Ovary (tissue), 9 donors: Measurements from ENCODE around the gene POLDIP3. TPM values are rescaled to one million over a fixed set of nuclear protein-coding genes. Genes with fewer than 3 reads are reported as not detected.

Source experiments
- DNase-seq, 5 donors: peaks; one replicate each; pipeline ENCODE4 v3.0.0-alpha.2; 2019 to 2020
- H3K27ac ChIP-seq, 2 donors: fragments of 200-600 bp; one replicate each; pipeline versions ENCODE4 v1.5.1 to v1.8.0; 2019 to 2022
- H3K27me3 ChIP-seq: fragments of 200-600 bp; one replicate; pipeline ENCODE4 v1.8.0; 2022
- H3K36me3 ChIP-seq: fragments of 200-600 bp; sonication (generic); one replicate; pipeline ENCODE4 v1.5.1; 2019
- H3K4me1 ChIP-seq: one replicate; pipeline ENCODE4 v1.8.1; 2013; ENCODE audit warnings: mild to moderate bottlenecking, moderate library complexity; ENCODE audit not compliant: insufficient read depth
- H3K4me3 ChIP-seq: fragments of 200-600 bp; sonication (generic); one replicate; pipeline ENCODE4 v1.5.1; 2017
- H3K9me3 ChIP-seq, 2 donors: fragments of 200-600 bp in 1 of 2; sonication (generic) in 1 of 2; one replicate each; pipeline versions ENCODE4 v1.5.1 to v1.8.1; 2013 to 2019; ENCODE audit warnings: mild to moderate bottlenecking in 1 of 2, moderate library complexity in 1 of 2
- EP300 ChIP-seq: sonication (generic); formaldehyde crosslinking; IDR thresholded peaks from one replicate; pipeline ENCODE4 v1.6.1; 2017; ENCODE audit warnings: antibody characterized with exemption
- POLR2A ChIP-seq: fragments of 450-650 bp; IDR thresholded peaks from one replicate; pipeline ENCODE4 v1.6.1; 2017; ENCODE audit warnings: antibody characterized with exemption, mild to moderate bottlenecking, moderate library complexity
- WGBS, 3 donors: extraction: QIAGEN DNeasy Blood & Tissue Kit in 1 of 3; methylation state at CpG; one replicate each; pipeline versions ENCODE4 v1.1.5 to v1.1.7; 2013 to 2017; 5-methylcytosine and 5-hydroxymethylcytosine counted together
- intact Hi-C, 4 donors: fragments of 100-400 bp; cut with DNase I; formaldehyde crosslinking; loops; one replicate each; pipeline versions ENCODE4 v1.11.0 to v1.15.1; 2022 to 2023
- polyA plus RNA-seq, 2 donors: library from polyadenylated mRNA; stranded (reverse); fragments of 200-250 nt in 1 of 2; fragments of 350-450 nt in 1 of 2; fragmentation: Illumina TruSeq in 1 of 2; extraction: RNeasy Lipid Tissue Mini Kit (QIAGEN cat#74804) in 1 of 2; gene quantifications; one replicate each; pipeline ENCODE4 v1.2.3, GENCODE V29; 2013 to 2014
- total RNA-seq, 7 donors: library from RNA; depleted of rRNA in 2 of 7; stranded (reverse); fragments of >200 nt in 2 of 7; fragmentation: NEBNext Ultra II Directional in 3 of 7; extraction: Animal tissue kit (Norgen Biotek cat#: 25700) in 3 of 7; gene quantifications; one replicate each; pipeline versions ENCODE4 v1.1.0 to v1.2.4, GENCODE V29; 2016 to 2023
- TF ChIP-seq, protein P1 (sequence below), 3 donors: fragments of 450-650 bp in 2 of 3; fragments of 200-600 bp in 1 of 3; IDR thresholded peaks; one replicate each; pipeline versions ENCODE4 v1.5.1 to v1.8.0; 2016 to 2022; ENCODE audit warnings: antibody characterized with exemption in 3 of 3, mild to moderate bottlenecking in 1 of 3
- donor health status: DM: no; HTN: no; CAD: no; lungs with moderate emphysema.
- donor health status: DM: no; HTN: no; CAD: no.
- donor health status: Bipolar disorder and iron deficiency.
- donor health status: DM: yes; HTN: yes; CAD: no.
- donor health status: DM: no; HTN: no; CAD: no.
- donor health status: DM: yes; HTN: yes; CAD: no.

Gene POLDIP3
- total and polyA plus RNA-seq, 9 donors, result 44.0 to 133 (median 103) TPM

DNA sequence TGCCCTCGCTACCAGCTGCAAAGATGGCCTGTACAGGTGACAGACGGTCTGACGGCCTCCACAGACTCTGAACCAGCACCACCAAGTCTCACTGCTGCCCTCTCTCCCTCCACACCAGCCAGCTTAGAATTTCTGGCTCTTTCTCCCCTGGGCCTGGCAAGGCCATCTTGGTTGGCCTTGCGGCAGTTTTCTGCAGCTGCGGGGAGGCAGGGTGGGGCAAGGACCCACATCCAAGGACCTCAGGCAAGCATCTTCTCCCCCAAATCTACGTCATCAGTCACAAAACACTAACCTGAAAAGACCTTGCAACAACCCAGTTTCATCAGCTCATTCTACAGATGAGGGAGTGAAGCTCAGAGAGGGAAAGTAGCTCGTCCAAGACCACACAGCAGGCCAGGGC, 11.7 kb upstream of the POLDIP3 start:
- Histone ChIP-seq H3K36me3 (no peaks in the 10 kb centered on the region), H3K27ac (no peak overlapping the region)
- intact Hi-C loops, result no loop called here

DNA sequence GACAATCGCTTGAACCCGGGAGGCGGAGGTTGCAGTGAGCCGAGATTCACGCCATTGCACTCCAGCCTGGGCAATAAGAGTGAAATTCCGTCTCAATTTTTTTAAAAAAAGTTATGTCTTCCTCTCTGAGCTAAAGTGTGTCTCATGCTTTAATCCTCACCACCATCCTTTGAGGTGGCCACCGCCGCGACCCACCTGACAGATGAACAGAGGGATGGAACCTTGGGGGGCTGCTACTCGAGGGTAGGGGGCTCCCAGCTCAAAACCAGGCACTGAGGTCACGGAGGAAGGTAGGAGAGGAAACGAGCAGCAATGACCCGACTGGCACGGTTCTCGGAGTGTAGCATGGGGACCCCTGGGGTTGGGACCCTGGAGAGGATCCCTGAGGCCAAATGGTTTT, 10.7 kb upstream of the POLDIP3 start:
- TF ChIP-seq EP300, result no peak
- TF ChIP-seq POLR2A, result no peak
- TF ChIP-seq, protein P1, sequence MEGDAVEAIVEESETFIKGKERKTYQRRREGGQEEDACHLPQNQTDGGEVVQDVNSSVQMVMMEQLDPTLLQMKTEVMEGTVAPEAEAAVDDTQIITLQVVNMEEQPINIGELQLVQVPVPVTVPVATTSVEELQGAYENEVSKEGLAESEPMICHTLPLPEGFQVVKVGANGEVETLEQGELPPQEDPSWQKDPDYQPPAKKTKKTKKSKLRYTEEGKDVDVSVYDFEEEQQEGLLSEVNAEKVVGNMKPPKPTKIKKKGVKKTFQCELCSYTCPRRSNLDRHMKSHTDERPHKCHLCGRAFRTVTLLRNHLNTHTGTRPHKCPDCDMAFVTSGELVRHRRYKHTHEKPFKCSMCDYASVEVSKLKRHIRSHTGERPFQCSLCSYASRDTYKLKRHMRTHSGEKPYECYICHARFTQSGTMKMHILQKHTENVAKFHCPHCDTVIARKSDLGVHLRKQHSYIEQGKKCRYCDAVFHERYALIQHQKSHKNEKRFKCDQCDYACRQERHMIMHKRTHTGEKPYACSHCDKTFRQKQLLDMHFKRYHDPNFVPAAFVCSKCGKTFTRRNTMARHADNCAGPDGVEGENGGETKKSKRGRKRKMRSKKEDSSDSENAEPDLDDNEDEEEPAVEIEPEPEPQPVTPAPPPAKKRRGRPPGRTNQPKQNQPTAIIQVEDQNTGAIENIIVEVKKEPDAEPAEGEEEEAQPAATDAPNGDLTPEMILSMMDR (IDR thresholded peaks at IDR 0.05), result no peak
- Histone ChIP-seq H3K9me3 (no peaks in the 10 kb centered on the region), H3K4me3 (no peak overlapping the region), H3K27ac (no peak overlapping the region), H3K4me1 (no peaks in the 10 kb centered on the region), H3K27me3 (no peaks in the 10 kb centered on the region), H3K36me3 (no peaks in the 10 kb centered on the region)
- DNase-seq, result no peak
- WGBS, 3 donors, result 78 to 90% (median 84%) methylated on average over 15 of the region's 15 CpGs
- intact Hi-C loops, result no loop called here

More for the DNA sequence above, 11.7 kb upstream of the POLDIP3 start:
- DNase-seq, result no peak
- Histone ChIP-seq H3K4me1 (no peaks in the 10 kb centered on the region), H3K9me3 (no peaks in the 10 kb centered on the region), H3K4me3 (no peak overlapping the region), H3K27me3 (no peaks in the 10 kb centered on the region)
- WGBS, 3 donors, result 86 to 88% (median 87%) methylated on average over 7 of the region's 7 CpGs
- TF ChIP-seq, protein P1 (IDR thresholded peaks at IDR 0.05), result no peak
- TF ChIP-seq POLR2A (no peak), EP300 (no peak)

DNA sequence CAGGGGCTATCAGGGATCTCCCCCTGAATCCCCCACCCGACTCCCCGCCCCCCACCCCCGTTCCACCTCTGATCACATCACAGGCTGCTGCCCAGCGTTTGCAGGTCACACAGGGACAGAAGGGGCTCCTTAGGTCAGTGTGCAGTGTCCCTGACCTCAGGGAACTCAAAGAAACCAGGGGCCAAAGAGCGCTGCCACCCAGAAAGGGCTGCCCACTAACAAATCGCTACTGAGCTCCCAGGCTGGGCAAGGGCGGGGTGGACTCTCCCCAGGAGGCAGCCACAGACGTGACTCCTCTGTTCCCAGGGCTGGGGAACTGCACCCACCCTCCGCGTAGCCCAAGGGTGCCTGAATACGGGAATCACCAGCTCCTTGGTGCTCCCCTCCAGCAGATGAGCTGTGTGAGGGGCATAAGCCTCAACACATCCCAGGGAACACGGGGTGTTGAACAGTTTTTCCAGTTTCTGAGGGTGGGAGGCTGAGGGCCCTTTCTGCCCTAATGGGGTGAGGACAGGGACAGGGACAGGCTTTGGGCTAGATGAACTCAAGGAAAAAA, 9.9 kb upstream of the POLDIP3 start:
- Histone ChIP-seq H3K4me1 (no peaks in the 10 kb centered on the region), H3K9me3 (no peaks in the 10 kb centered on the region), H3K27me3 (no peaks in the 10 kb centered on the region), H3K4me3 (no peak overlapping the region), H3K27ac (no peak overlapping the region), H3K36me3 (no peaks in the 10 kb centered on the region)
- no peak for TF ChIP-seq POLR2A
- no peak for TF ChIP-seq EP300
- TF ChIP-seq, protein P1 (IDR thresholded peaks at IDR 0.05), result no peak
- DNase-seq, result no peak
- intact Hi-C loops, result no loop called here
- 77 to 82% (median 82%) methylated on average over 11 to 12 of the region's 12 CpGs for WGBS, 3 donors

DNA sequence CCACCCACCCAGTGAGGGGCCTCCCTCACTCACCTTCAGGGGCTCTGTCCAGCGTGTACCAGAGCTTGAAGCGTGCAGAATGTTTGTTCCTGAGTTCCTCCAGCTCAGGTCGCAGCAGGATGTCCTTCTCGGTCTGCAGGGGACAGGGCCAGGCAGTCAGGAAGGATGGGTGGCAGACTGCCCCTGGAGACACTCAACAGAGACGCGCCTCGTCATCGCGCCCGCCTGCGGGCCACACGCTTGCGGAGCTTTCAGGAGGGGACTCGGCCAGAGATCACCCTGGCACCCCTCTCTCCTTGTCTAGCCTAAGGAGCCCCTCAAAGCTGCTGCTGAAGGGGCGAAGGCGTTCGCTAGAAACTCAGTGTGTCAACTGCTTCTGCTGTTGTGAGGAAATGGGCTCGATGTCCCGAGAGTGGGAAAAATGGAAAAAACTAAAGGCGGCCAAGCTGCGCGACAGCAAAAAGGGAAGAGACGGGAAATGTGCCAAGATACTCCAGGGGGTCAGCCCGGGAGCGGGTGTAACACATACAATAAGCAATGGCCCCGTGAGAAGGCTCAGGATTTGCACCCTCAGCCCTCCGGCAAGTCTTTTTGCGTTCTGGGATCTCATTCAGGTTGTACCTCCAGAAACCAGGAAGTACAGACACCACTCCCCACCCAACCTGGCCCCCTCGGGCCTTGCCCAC, 9.2 kb upstream of the POLDIP3 start:
- TF ChIP-seq EP300, result no peak
- TF ChIP-seq, protein P1 (IDR thresholded peaks at IDR 0.05), result no peak
- no peak for TF ChIP-seq POLR2A
- WGBS, 3 donors, result 80 to 85% (median 81%) methylated on average over 29 of the region's 29 CpGs

More for the DNA sequence above, 9.2 kb upstream of the POLDIP3 start:
- Histone ChIP-seq H3K36me3 (no peaks in the 10 kb centered on the region), H3K4me1 (no peaks in the 10 kb centered on the region), H3K27ac (no peak overlapping the region), H3K27me3 (no peaks in the 10 kb centered on the region), H3K9me3 (no peaks in the 10 kb centered on the region), H3K4me3 (no peak overlapping the region)
- DNase-seq, result no peak
- intact Hi-C loops, result no loop called here
